ENCODE measurements around the gene DHRSX. TPM values are rescaled to one million over a fixed set of nuclear protein-coding genes. Genes with fewer than 3 reads are reported as not detected.

The DHRSX gene
- total and polyA plus RNA-seq, 2 of the 13 experiments (the other 11 are each of a cell fraction or from before 2014, with no cell fraction given), result 15.5 to 24.3 TPM

DNA sequence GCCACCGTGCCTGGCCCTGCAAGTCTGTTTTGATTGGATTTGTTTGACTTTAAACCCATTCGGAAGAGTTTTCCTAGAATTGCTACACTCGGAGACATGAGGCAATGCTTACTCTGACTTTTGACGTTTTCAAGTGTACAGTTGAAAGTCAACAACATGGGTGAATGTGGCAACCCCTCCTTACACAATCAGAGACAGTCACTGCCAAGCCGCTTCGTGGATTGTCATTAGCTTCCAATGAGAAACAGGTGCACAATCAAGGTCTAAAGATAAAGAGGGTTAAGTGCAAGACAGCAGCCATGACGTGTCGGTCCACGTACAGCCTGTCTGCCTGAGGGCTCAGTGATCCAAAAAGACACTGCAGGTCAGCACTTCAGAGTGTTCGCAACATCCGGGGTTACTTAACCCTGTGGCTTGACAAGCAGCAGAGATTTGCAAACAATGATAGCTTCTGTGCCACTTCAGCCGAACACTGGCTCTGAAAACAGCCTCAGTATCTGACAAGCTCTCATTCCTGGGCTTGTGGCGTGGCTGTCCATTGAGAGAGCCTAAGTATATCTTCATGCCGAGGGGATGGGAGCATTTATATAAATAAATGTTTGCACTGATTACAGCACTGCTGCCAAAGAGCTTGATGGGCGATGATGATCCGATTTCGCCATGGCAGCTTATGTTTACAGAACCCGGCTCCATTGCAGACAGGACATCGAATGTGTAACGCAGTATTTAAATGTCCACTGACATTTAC is 180.0 kb downstream of the DHRSX start (continued):
- TF ChIP-seq ZNF790 (CRISPR knock-in tag; IDR thresholded peaks at IDR 0.05; ENCODE audit: borderline replicate concordance) (no peak), ZNF414 (CRISPR knock-in tag; IDR thresholded peaks at IDR 0.05) (peak; percentile 49; the same call in 1 of the 2 replicates), SMARCC2 (IDR thresholded peaks at IDR 0.05) (no peak), MTF2 (CRISPR knock-in tag; IDR thresholded peaks at IDR 0.05; ENCODE audit: borderline replicate concordance) (no peak), MAZ (IDR thresholded peaks at IDR 0.05; ENCODE audit: borderline replicate concordance, low read depth, low read length) (no peak), MAZ (CRISPR knock-in tag; IDR thresholded peaks at IDR 0.05; ENCODE audit: low read depth) (0 out of 2 replicates have a peak, but pooled peaks have one; percentile 39), RFX5 (IDR thresholded peaks at IDR 0.05; ENCODE audit: low read depth, low read length) (peak; percentile 45; the same call in 1 of the 2 replicates), DNMT1 (CRISPR knock-in tag; IDR thresholded peaks at IDR 0.05) (0 out of 2 replicates have a peak, but pooled peaks have one; percentile 13), ZNF503 (CRISPR knock-in tag; IDR thresholded peaks at IDR 0.05) (peak; percentile 76), ERF (CRISPR knock-in tag; IDR thresholded peaks at IDR 0.05) (peak; percentile 46; the same call in 1 of the 2 replicates), ZNF552 (CRISPR knock-in tag; IDR thresholded peaks at IDR 0.05; ENCODE audit: borderline replicate concordance) (peak; percentile 19; the same call in 1 of the 2 replicates), ZNF12 (CRISPR knock-in tag; IDR thresholded peaks at IDR 0.05) (peak; percentile 99), ZNF766 (CRISPR knock-in tag; IDR thresholded peaks at IDR 0.05; ENCODE audit: borderline replicate concordance) (no peak), ZFP36L1 (CRISPR knock-in tag; IDR thresholded peaks at IDR 0.05) (no peak), YY1 (IDR thresholded peaks at IDR 0.05; ENCODE audit: insufficient read depth, insufficient replicate concordance, low read depth, low read length) (no peak), ZNF562 (CRISPR knock-in tag; IDR thresholded peaks at IDR 0.05; ENCODE audit: borderline replicate concordance) (no peak), ZNF160 (CRISPR knock-in tag; IDR thresholded peaks at IDR 0.05) (peak; percentile 49; the same call in 1 of the 2 replicates), ATF4 (CRISPR knock-in tag; IDR thresholded peaks at IDR 0.05) (peak in 1 of 2 experiments; percentile 96; a peak in 2 of 4 replicates), ZNF382 (CRISPR knock-in tag; IDR thresholded peaks at IDR 0.05; ENCODE audit: borderline replicate concordance) (no peak), ZNF883 (CRISPR knock-in tag; IDR thresholded peaks at IDR 0.05; ENCODE audit: not compliant biosample characterization) (no peak), ZNF296 (CRISPR knock-in tag; conservative IDR thresholded peaks at IDR 0.05) (no peak), CREB1 (IDR thresholded peaks at IDR 0.05) (peak; percentile 90), CREB1 (CRISPR knock-in tag; IDR thresholded peaks at IDR 0.05) (peak; percentile 92), STAG1 (CRISPR knock-in tag; IDR thresholded peaks at IDR 0.05) (0 out of 2 replicates have a peak, but pooled peaks have one; percentile 11), SALL2 (CRISPR knock-in tag; IDR thresholded peaks at IDR 0.05) (0 out of 2 replicates have a peak, but pooled peaks have one; percentile 28)
- TF ChIP-seq, protein P1, sequence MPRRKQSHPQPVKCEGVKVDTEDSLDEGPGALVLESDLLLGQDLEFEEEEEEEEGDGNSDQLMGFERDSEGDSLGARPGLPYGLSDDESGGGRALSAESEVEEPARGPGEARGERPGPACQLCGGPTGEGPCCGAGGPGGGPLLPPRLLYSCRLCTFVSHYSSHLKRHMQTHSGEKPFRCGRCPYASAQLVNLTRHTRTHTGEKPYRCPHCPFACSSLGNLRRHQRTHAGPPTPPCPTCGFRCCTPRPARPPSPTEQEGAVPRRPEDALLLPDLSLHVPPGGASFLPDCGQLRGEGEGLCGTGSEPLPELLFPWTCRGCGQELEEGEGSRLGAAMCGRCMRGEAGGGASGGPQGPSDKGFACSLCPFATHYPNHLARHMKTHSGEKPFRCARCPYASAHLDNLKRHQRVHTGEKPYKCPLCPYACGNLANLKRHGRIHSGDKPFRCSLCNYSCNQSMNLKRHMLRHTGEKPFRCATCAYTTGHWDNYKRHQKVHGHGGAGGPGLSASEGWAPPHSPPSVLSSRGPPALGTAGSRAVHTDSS (CRISPR knock-in tag; conservative IDR thresholded peaks at IDR 0.05), result no peak

All from HepG2 (cell line).